Common myeloid progenitor, CD34-positive (primary cell): ENCODE results near the gene TDRD12.

ENCODE experiments used
- CTCF ChIA-PET: fragments of 350-600 bp; sonication (Branson Sonifier 250); formaldehyde crosslinking; loops from one replicate; lab custom pipeline; 2021; ENCODE audit warnings: antibody characterized with exemption; lab: Charles Lee
- POLR2A ChIA-PET: fragments of 350-600 bp; sonication (Branson Sonifier 250); formaldehyde crosslinking; loops from one replicate; lab custom pipeline; 2021; ENCODE audit warnings: antibody characterized with exemption; lab: Charles Lee
- DNase-seq, 3 donors: peaks; one replicate each; pipeline versions ENCODE4 v3.0.0 to v3.0.0-alpha.2; 2013
- H3K27ac ChIP-seq, 2 experiments: 1 replicate in 1 of 2; 2 replicates in 1 of 2; pipeline ENCODE4 v1.7.0; 2013; ENCODE audit warnings: inconsistent platforms in 2 of 2, low read length in 2 of 2, mild to moderate bottlenecking in 2 of 2, low read depth in 1 of 2, moderate library complexity in 1 of 2; ENCODE audit not compliant: severe bottlenecking in 2 of 2, insufficient read depth in 1 of 2, poor library complexity in 1 of 2
- H3K27me3 ChIP-seq, 5 experiments: replicated peaks in 2 of 5; 1 replicate in 3 of 5; 2 replicates in 2 of 5; pipeline versions ENCODE4 v1.6.1 to v1.7.0; 2013; ENCODE audit warnings: low read length in 4 of 5, mild to moderate bottlenecking in 2 of 5, moderate library complexity in 2 of 5, inconsistent platforms in 1 of 5; ENCODE audit not compliant: insufficient read depth in 5 of 5, control insufficient read depth in 4 of 5
- H3K36me3 ChIP-seq, 4 experiments: 1 replicate in 2 of 4; 2 replicates in 2 of 4; pipeline versions ENCODE4 v1.6.1 to v1.7.0; 2013; ENCODE audit warnings: low read length in 3 of 4, control low read depth in 1 of 4, mild to moderate bottlenecking in 1 of 4; ENCODE audit not compliant: control insufficient read depth in 4 of 4, insufficient read depth in 4 of 4
- H3K4me1 ChIP-seq, 4 experiments: 1 replicate in 3 of 4; 2 replicates in 1 of 4; pipeline versions ENCODE4 v1.6.1 to v1.7.1; 2013; ENCODE audit warnings: low read length in 3 of 4, mild to moderate bottlenecking in 3 of 4, control low read depth in 1 of 4, inconsistent platforms in 1 of 4, moderate library complexity in 1 of 4; ENCODE audit not compliant: control insufficient read depth in 4 of 4, insufficient read depth in 4 of 4; ENCODE audit errors: control extremely low read depth in 1 of 4
- H3K4me3 ChIP-seq, 7 experiments: 1 replicate in 4 of 7; 2 replicates in 3 of 7; pipeline versions ENCODE4 v1.5.1 to v1.7.0; 2013; ENCODE audit warnings: mild to moderate bottlenecking in 7 of 7, low read length in 6 of 7, moderate library complexity in 6 of 7, inconsistent platforms in 2 of 7, low read depth in 2 of 7, control low read depth in 1 of 7; ENCODE audit not compliant: insufficient read depth in 4 of 7, control insufficient read depth in 1 of 7; ENCODE audit errors: extremely low read depth in 1 of 7
- H3K9me3 ChIP-seq, 5 experiments: 1 replicate in 4 of 5; 2 replicates in 1 of 5; pipeline versions ENCODE4 v1.6.1 to v1.7.1; 2013; ENCODE audit warnings: low read length in 4 of 5, mild to moderate bottlenecking in 2 of 5, inconsistent platforms in 1 of 5, low read depth in 1 of 5, moderate library complexity in 1 of 5; ENCODE audit not compliant: control insufficient read depth in 4 of 5, insufficient read depth in 2 of 5; ENCODE audit errors: control extremely low read depth in 1 of 5
- WGBS: methylation state at CpG from one replicate; pipeline ENCODE4 v1.1.5; 2013; ENCODE audit not compliant: insufficient coverage; 5-methylcytosine and 5-hydroxymethylcytosine counted together

The TDRD12 gene

GRCh38 chr19:32686847-32687475 lies 32.6 kb upstream of the TDRD12 start:
- ChIA-PET CTCF (interaction anchor here (1.0 to 1.8 kb wide), 2 partner anchors 9 to 12 kb away, joined by 3 to 8 read pairs; partner anchors contain the start of gene ANKRD27), POLR2A (no interaction called here)
- H3K9me3 ChIP-seq, result no peaks in the 10 kb centered on the region
- DNase-seq, result no peak
- peaks cover 0 to 3% (median 0%) of the 10 kb centered on the region in 5 experiments for H3K27me3 ChIP-seq
- WGBS, result 100% methylated on average over 5 of the region's 6 CpGs
- H3K4me3 ChIP-seq, result no peak overlapping the region
- H3K4me1 ChIP-seq, result peaks cover 4 to 12% (median 8%) of the 10 kb centered on the region in 4 experiments
- H3K36me3 ChIP-seq, result no peaks in the 10 kb centered on the region
- H3K27ac ChIP-seq, result no peak overlapping the region

- no peaks in the 10 kb centered on the region for H3K9me3 ChIP-seq
- no peak overlapping the region for H3K4me3 ChIP-seq
- WGBS, result 80% methylated on average over 3 of the region's 4 CpGs
- H3K36me3 ChIP-seq, result no peaks in the 10 kb centered on the region
- peaks cover 4 to 20% (median 15%) of the 10 kb centered on the region in 4 experiments for H3K4me1 ChIP-seq
- CTCF ChIA-PET, result interaction anchor here (1.0 to 1.8 kb wide), 2 partner anchors 10 to 13 kb away, joined by 3 to 8 read pairs; partner anchors contain the start of gene ANKRD27
- H3K27ac ChIP-seq, result no peak overlapping the region
- H3K27me3 ChIP-seq, result no peaks in the 10 kb centered on the region
- POLR2A ChIA-PET, result no interaction called here
- DNase-seq, result peak in 1 of 3 donors; percentile 20
Observed at GRCh38 chr19:32687681-32688080, 31.9 kb upstream of the TDRD12 start.

GRCh38 chr19:32688311-32688710 lies 31.3 kb upstream of the TDRD12 start:
- no peaks in the 10 kb centered on the region for H3K27me3 ChIP-seq
- 86% methylated on average over 1 of the region's 1 CpG for WGBS
- no peaks in the 10 kb centered on the region for H3K9me3 ChIP-seq
- no peak overlapping the region for H3K27ac ChIP-seq
- ChIA-PET CTCF (interaction anchor here (1.0 to 2.1 kb wide), 2 partner anchors 12 to 13 kb away, joined by 3 to 4 read pairs; partner anchors contain the start of gene ANKRD27), POLR2A (no interaction called here)
- peaks cover 4 to 26% (median 21%) of the 10 kb centered on the region in 4 experiments for H3K4me1 ChIP-seq
- no peaks in the 10 kb centered on the region for H3K36me3 ChIP-seq
- no peak overlapping the region for H3K4me3 ChIP-seq
- no peak for DNase-seq

GRCh38 chr19:32691291-32691951 lies 28.1 kb upstream of the TDRD12 start, which contains the start of gene NUDT19:
Gene NUDT19 (plus strand): TSS chr19:32691821. CDS start chr19:32691961, 140 bp downstream.
- DNase-seq, result peak; percentile 58 to 80 (median 66)
- Histone ChIP-seq H3K4me3 (peak within 1 kb of the TSS; percentile 37 to 82 (median 71)), H3K27ac (peak within 1 kb of the TSS in 1 of 2 experiments; percentile 75), H3K27me3 (no peaks in the 10 kb centered on the region), H3K9me3 (no peaks in the 10 kb centered on the region), H3K36me3 (no peaks in the 10 kb centered on the region), H3K4me1 (peaks cover 4 to 43% (median 36%) of the 10 kb centered on the region in 4 experiments)
- POLR2A ChIA-PET, result interaction anchor here (0.6 to 1.5 kb wide), 3 partner anchors 15 to 222 kb away, joined by 3 to 4 read pairs (median 3); no protein-coding TSS in a partner anchor
- CTCF ChIA-PET, result interaction anchor here (0.6 to 1.5 kb wide), 3 partner anchors 9 to 19 kb away, joined by 3 to 6 read pairs (median 3); no protein-coding TSS in a partner anchor
- 13% methylated on average over 28 of the region's 32 CpGs for WGBS

GRCh38 chr19:32691952-32692726 lies 27.4 kb upstream of the TDRD12 start:
- H3K27me3 ChIP-seq, result no peaks in the 10 kb centered on the region
- ChIA-PET POLR2A (interaction anchor here (1.2 to 1.5 kb wide), 2 partner anchors 16 to 222 kb away, joined by 3 to 4 read pairs; no protein-coding TSS in a partner anchor), CTCF (interaction anchor here (0.6 to 0.8 kb wide), 3 partner anchors 15 to 94 kb away, joined by 3 read pairs; no protein-coding TSS in a partner anchor)
- H3K4me1 ChIP-seq, result peaks cover 4 to 43% (median 36%) of the 10 kb centered on the region in 4 experiments
- H3K27ac ChIP-seq, result peak overlapping the region in 1 of 2 experiments; percentile 75
- H3K9me3 ChIP-seq, result no peaks in the 10 kb centered on the region
- peak overlapping the region; percentile 37 to 82 (median 71) for H3K4me3 ChIP-seq
- under 1% methylated on average over 69 of the region's 93 CpGs for WGBS
- peak; percentile 44 to 85 (median 70) for DNase-seq
- peaks cover 0 to 3% (median 0%) of the 10 kb centered on the region in 4 experiments for H3K36me3 ChIP-seq

- Histone ChIP-seq H3K4me3 (peak overlapping the region in 6 of 7 experiments; percentile 37 to 82 (median 72)), H3K9me3 (no peaks in the 10 kb centered on the region), H3K36me3 (peaks cover 0 to 3% (median 0%) of the 10 kb centered on the region in 4 experiments), H3K4me1 (peaks cover 4 to 43% (median 36%) of the 10 kb centered on the region in 4 experiments), H3K27me3 (no peaks in the 10 kb centered on the region), H3K27ac (peak overlapping the region in 1 of 2 experiments; percentile 75)
- CTCF ChIA-PET, result interaction anchor here (0.6 to 1.2 kb wide), 2 partner anchors 93 to 94 kb away, joined by 3 read pairs; no protein-coding TSS in a partner anchor
- WGBS, result 58% methylated on average over 4 of the region's 7 CpGs
- POLR2A ChIA-PET, result no interaction called here
- no peak for DNase-seq
Observed at GRCh38 chr19:32692727-32693061, 26.9 kb upstream of the TDRD12 start.
